Calu3 (cell line): ENCODE results near the gene PIEZO1. TPM values are rescaled to one million over a fixed set of nuclear protein-coding genes. Genes with fewer than 3 reads are reported as not detected.

Source experiments
- BruUV-seq: library from RNA; stranded (reverse); fragments of 400-500 nt; replicated peaks from 2 replicates; lab custom pipeline; 2021; lab: Mats Ljungman, UMichigan
- CTCF ChIA-PET: fragments of 300-600 bp; sonication (Branson Sonifier 250); formaldehyde crosslinking; loops from one replicate; lab custom pipeline; 2022; ENCODE audit warnings: antibody characterized with exemption; lab: Charles Lee
- DNase-seq: peaks from one replicate; pipeline ENCODE4 v3.0.0; 2022
- H3K27ac Mint-ChIP-seq: one replicate; pipeline ENCODE4 v1.8.0; 2022; ENCODE audit warnings: mixed read lengths; ENCODE audit not compliant: unreplicated experiment
- H3K27me3 Mint-ChIP-seq: one replicate; pipeline ENCODE4 v1.8.0; 2022; ENCODE audit warnings: mixed read lengths; ENCODE audit not compliant: unreplicated experiment
- H3K36me3 Mint-ChIP-seq: one replicate; pipeline ENCODE4 v1.8.0; 2022; ENCODE audit warnings: mild to moderate bottlenecking, moderate library complexity, mixed read lengths; ENCODE audit not compliant: insufficient read depth, unreplicated experiment
- H3K4me1 Mint-ChIP-seq: one replicate; pipeline ENCODE4 v1.8.0; 2022; ENCODE audit warnings: mild to moderate bottlenecking, low read depth, mixed read lengths; ENCODE audit not compliant: unreplicated experiment
- H3K4me3 Mint-ChIP-seq: one replicate; pipeline ENCODE4 v1.8.0; 2022; ENCODE audit warnings: mild to moderate bottlenecking, low read depth, moderate library complexity, mixed read lengths; ENCODE audit not compliant: unreplicated experiment
- H3K9me3 Mint-ChIP-seq: one replicate; pipeline ENCODE4 v1.8.0; 2022; ENCODE audit warnings: low read depth, mixed read lengths; ENCODE audit not compliant: unreplicated experiment
- intact Hi-C: fragments of 100-400 bp; cut with micrococcal nuclease; formaldehyde crosslinking; loops from one replicate; pipeline ENCODE4 v1.10.0; 2022; ENCODE audit not compliant: unreplicated experiment
- total RNA-seq: library from RNA; stranded (reverse); gene quantifications from 2 replicates; pipeline ENCODE4 v1.2.3, GENCODE V29; 2022
- TF ChIP-seq, protein P1 (sequence below): fragments of 200-600 bp; IDR thresholded peaks from one replicate; pipeline ENCODE4 v1.8.0; 2022; ENCODE audit warnings: antibody characterized with exemption; ENCODE audit not compliant: unreplicated experiment

Gene PIEZO1
- total RNA-seq, 1 experiment from 2014 or later: 199 TPM

DNA sequence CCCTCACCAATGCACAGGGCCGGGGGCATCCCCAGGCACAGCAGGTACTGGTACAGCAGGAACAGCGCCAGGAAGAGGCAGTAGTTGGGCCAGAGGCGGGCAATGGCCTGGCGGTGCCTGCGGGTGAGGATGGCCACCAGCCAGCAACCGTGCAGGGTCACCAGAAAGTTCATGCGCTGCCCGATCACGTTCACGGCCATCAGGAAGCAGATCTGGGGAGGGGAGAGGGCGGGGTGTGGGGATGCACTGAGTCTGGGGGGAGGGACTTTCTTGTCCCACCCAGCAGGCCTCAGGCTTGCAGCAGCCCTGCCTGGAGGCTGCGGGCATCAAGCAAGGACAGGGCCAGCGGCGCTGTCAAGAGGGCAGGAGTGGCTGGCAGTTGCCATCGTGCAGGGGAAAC lies 53.3 kb downstream of the PIEZO1 start:
- intact Hi-C loops: no loop called here
- peak overlapping the region; percentile 29 for H3K27ac Mint-ChIP-seq
- H3K36me3 Mint-ChIP-seq: peaks cover 70% of the 10 kb centered on the region
- H3K27me3 Mint-ChIP-seq: no peaks in the 10 kb centered on the region
- no peak overlapping the region for H3K4me3 Mint-ChIP-seq
- TF ChIP-seq, protein P1, sequence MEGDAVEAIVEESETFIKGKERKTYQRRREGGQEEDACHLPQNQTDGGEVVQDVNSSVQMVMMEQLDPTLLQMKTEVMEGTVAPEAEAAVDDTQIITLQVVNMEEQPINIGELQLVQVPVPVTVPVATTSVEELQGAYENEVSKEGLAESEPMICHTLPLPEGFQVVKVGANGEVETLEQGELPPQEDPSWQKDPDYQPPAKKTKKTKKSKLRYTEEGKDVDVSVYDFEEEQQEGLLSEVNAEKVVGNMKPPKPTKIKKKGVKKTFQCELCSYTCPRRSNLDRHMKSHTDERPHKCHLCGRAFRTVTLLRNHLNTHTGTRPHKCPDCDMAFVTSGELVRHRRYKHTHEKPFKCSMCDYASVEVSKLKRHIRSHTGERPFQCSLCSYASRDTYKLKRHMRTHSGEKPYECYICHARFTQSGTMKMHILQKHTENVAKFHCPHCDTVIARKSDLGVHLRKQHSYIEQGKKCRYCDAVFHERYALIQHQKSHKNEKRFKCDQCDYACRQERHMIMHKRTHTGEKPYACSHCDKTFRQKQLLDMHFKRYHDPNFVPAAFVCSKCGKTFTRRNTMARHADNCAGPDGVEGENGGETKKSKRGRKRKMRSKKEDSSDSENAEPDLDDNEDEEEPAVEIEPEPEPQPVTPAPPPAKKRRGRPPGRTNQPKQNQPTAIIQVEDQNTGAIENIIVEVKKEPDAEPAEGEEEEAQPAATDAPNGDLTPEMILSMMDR: no peak
- no peaks in the 10 kb centered on the region for H3K9me3 Mint-ChIP-seq
- H3K4me1 Mint-ChIP-seq: peaks cover 8% of the 10 kb centered on the region
- CTCF ChIA-PET: no interaction called here
- BruUV-seq: no TSS peak
- no peak for DNase-seq

- peaks cover 8% of the 10 kb centered on the region for H3K4me1 Mint-ChIP-seq
- H3K36me3 Mint-ChIP-seq: peaks cover 72% of the 10 kb centered on the region
- DNase-seq: no peak
- CTCF ChIA-PET: no interaction called here
- TF ChIP-seq, protein P1: no peak
- H3K9me3 Mint-ChIP-seq: no peaks in the 10 kb centered on the region
- intact Hi-C loops: no loop called here
- BruUV-seq: no TSS peak
- no peak overlapping the region for H3K4me3 Mint-ChIP-seq
- peak overlapping the region; percentile 29 for H3K27ac Mint-ChIP-seq
- H3K27me3 Mint-ChIP-seq: no peaks in the 10 kb centered on the region
These were observed 54.1 kb downstream of the PIEZO1 start for GRCh38 chr16:88730632-88731607.

- Mint-ChIP-seq H3K9me3 (no peaks in the 10 kb centered on the region), H3K27me3 (no peaks in the 10 kb centered on the region), H3K36me3 (peaks cover 78% of the 10 kb centered on the region), H3K4me3 (no peak overlapping the region), H3K4me1 (peaks cover 8% of the 10 kb centered on the region), H3K27ac (no peak overlapping the region)
- BruUV-seq: no TSS peak
- CTCF ChIA-PET: no interaction called here
- DNase-seq: no peak
- TF ChIP-seq, protein P1: no peak
- intact Hi-C loops: no loop called here
These were observed 57.1 kb downstream of the PIEZO1 start for GRCh38 chr16:88727871-88728270.

- H3K9me3 Mint-ChIP-seq: no peaks in the 10 kb centered on the region
- H3K36me3 Mint-ChIP-seq: peaks cover 79% of the 10 kb centered on the region
- no peaks in the 10 kb centered on the region for H3K27me3 Mint-ChIP-seq
- no TSS peak for BruUV-seq
- H3K4me3 Mint-ChIP-seq: no peak overlapping the region
- intact Hi-C loops: no loop called here
- no peak for DNase-seq
- TF ChIP-seq, protein P1: no peak
- H3K4me1 Mint-ChIP-seq: peaks cover 8% of the 10 kb centered on the region
- no peak overlapping the region for H3K27ac Mint-ChIP-seq
- CTCF ChIA-PET: no interaction called here
These were observed 58.0 kb downstream of the PIEZO1 start for GRCh38 chr16:88726981-88727380.
